Tibial nerve (tissue), 4 donors: ENCODE results near the gene MAP4K2. TPM values are rescaled to one million over a fixed set of nuclear protein-coding genes. Genes with fewer than 3 reads are reported as not detected.

Experiments
- DNase-seq, 2 donors: peaks; one replicate each; pipeline ENCODE4 v3.0.0-alpha.2; 2019; ENCODE audit warnings: low spot score in 2 of 2
- H3K27ac ChIP-seq, 4 donors: fragments of 200-600 bp; sonication (generic) in 3 of 4; one replicate each; pipeline ENCODE4 v1.5.1; 2017 to 2019; ENCODE audit warnings: mild to moderate bottlenecking in 1 of 4
- H3K27me3 ChIP-seq, 2 donors: fragments of 200-600 bp; sonication (generic) in 1 of 2; one replicate each; pipeline versions ENCODE4 v1.5.1 to v1.6.0; 2017 to 2019
- H3K36me3 ChIP-seq, 3 donors: fragments of 200-600 bp; sonication (generic); one replicate each; pipeline ENCODE4 v1.5.1; 2018 to 2019
- H3K4me1 ChIP-seq, 4 donors: fragments of 200-600 bp; sonication (generic) in 3 of 4; one replicate each; pipeline ENCODE4 v1.5.1; 2017 to 2019
- H3K4me3 ChIP-seq, 4 donors: fragments of 200-600 bp; sonication (generic) in 3 of 4; one replicate each; pipeline ENCODE4 v1.5.1; 2017 to 2019; ENCODE audit warnings: mild to moderate bottlenecking in 1 of 4, moderate library complexity in 1 of 4
- H3K9me3 ChIP-seq, 4 donors: fragments of 200-600 bp; sonication (generic) in 3 of 4; one replicate each; pipeline ENCODE4 v1.5.1; 2017 to 2019
- CTCF ChIP-seq, 5 experiments: fragments of 200-600 bp in 3 of 5; fragments of 450-650 bp in 2 of 5; sonication (generic) in 3 of 5; IDR thresholded peaks; one replicate each; pipeline ENCODE4 v1.5.1; 2016 to 2019; ENCODE audit warnings: antibody characterized with exemption in 5 of 5, mild to moderate bottlenecking in 3 of 5, moderate library complexity in 2 of 5
- EP300 ChIP-seq, 2 donors: sonication (generic); formaldehyde crosslinking; IDR thresholded peaks; one replicate each; pipeline ENCODE4 v1.6.1; 2017; ENCODE audit warnings: antibody characterized with exemption in 2 of 2, mild to moderate bottlenecking in 1 of 2
- POLR2A ChIP-seq, 2 donors: fragments of 450-650 bp; IDR thresholded peaks; one replicate each; pipeline ENCODE4 v1.6.1; 2017; ENCODE audit warnings: antibody characterized with exemption in 2 of 2, mild to moderate bottlenecking in 2 of 2, moderate library complexity in 2 of 2
- WGBS, 2 donors: methylation state at CpG; one replicate each; pipeline ENCODE4 v1.1.5; 2018; 5-methylcytosine and 5-hydroxymethylcytosine counted together
- total RNA-seq, 4 donors: library from RNA; depleted of rRNA; stranded (reverse); fragments of >200 nt; gene quantifications; one replicate each; pipeline ENCODE4 v1.1.0, GENCODE V29; 2016

MAP4K2 gene
- total RNA-seq, 4 donors from 2014 or later: 10.6 to 22.2 (median 13.5) TPM

GRCh38 chr11:64754124-64754918, 48.7 kb downstream of the MAP4K2 start:
- Histone ChIP-seq H3K4me3 (no peak overlapping the region), H3K27ac (no peak overlapping the region), H3K9me3 (no peaks in the 10 kb centered on the region), H3K4me1 (peaks cover 0 to 6% (median 2%) of the 10 kb centered on the region in 4 donors), H3K27me3 (no peaks in the 10 kb centered on the region), H3K36me3 (peaks cover 0 to 12% (median 0%) of the 10 kb centered on the region in 3 donors)
- DNase-seq: no peak
- 84 to 86% methylated on average over 25 to 26 of the region's 26 CpGs for WGBS, 2 donors
- no peak for TF ChIP-seq CTCF (IDR thresholded peaks at IDR 0.05)
- TF ChIP-seq POLR2A (IDR thresholded peaks at IDR 0.05): no peak
- no peak for TF ChIP-seq EP300 (IDR thresholded peaks at IDR 0.05)

GRCh38 chr11:64753380-64754123, 49.5 kb downstream of the MAP4K2 start:
- Histone ChIP-seq H3K27ac (no peak overlapping the region), H3K36me3 (peaks cover 0 to 12% (median 0%) of the 10 kb centered on the region in 3 donors), H3K4me1 (no peaks in the 10 kb centered on the region), H3K9me3 (no peaks in the 10 kb centered on the region), H3K27me3 (no peaks in the 10 kb centered on the region), H3K4me3 (no peak overlapping the region)
- no peak for TF ChIP-seq CTCF (IDR thresholded peaks at IDR 0.05)
- no peak for TF ChIP-seq POLR2A (IDR thresholded peaks at IDR 0.05)
- no peak for TF ChIP-seq EP300 (IDR thresholded peaks at IDR 0.05)
- WGBS, 2 donors: 91 to 95% methylated on average over 34 to 43 of the region's 43 CpGs
- no peak for DNase-seq

GRCh38 chr11:64753019-64753379, 50.0 kb downstream of the MAP4K2 start:
- 81 to 87% methylated on average over 6 to 7 of the region's 7 CpGs for WGBS, 2 donors
- H3K36me3 ChIP-seq: peaks cover 0 to 12% (median 0%) of the 10 kb centered on the region in 3 donors
- DNase-seq: no peak
- TF ChIP-seq CTCF (IDR thresholded peaks at IDR 0.05) (no peak), POLR2A (IDR thresholded peaks at IDR 0.05) (no peak), EP300 (IDR thresholded peaks at IDR 0.05) (no peak)
- no peaks in the 10 kb centered on the region for H3K9me3 ChIP-seq
- no peak overlapping the region for H3K4me3 ChIP-seq
- H3K27ac ChIP-seq: no peak overlapping the region
- no peaks in the 10 kb centered on the region for H3K27me3 ChIP-seq
- no peaks in the 10 kb centered on the region for H3K4me1 ChIP-seq

- 58 to 70% methylated on average over 13 to 14 of the region's 14 CpGs for WGBS, 2 donors
- no peak for TF ChIP-seq CTCF (IDR thresholded peaks at IDR 0.05)
- no peak for TF ChIP-seq EP300 (IDR thresholded peaks at IDR 0.05)
- TF ChIP-seq POLR2A (IDR thresholded peaks at IDR 0.05): no peak
- Histone ChIP-seq H3K4me3 (no peak overlapping the region), H3K9me3 (no peaks in the 10 kb centered on the region), H3K36me3 (peaks cover 0 to 12% (median 0%) of the 10 kb centered on the region in 3 donors), H3K27ac (no peak overlapping the region), H3K4me1 (no peaks in the 10 kb centered on the region), H3K27me3 (no peaks in the 10 kb centered on the region)
- no peak for DNase-seq
These were observed 50.6 kb downstream of the MAP4K2 start for GRCh38 chr11:64752175-64752970.
